A549 (cell line): Measurements from ENCODE around the gene TCEA3.

Experiments
- CTCF ChIP-seq: fragments of >200 bp; sonication (Bioruptor Twin); formaldehyde crosslinking; IDR thresholded peaks from 3 replicates; pipeline ENCODE4 v1.5.1; 2016
- NFE2L2 ChIP-seq: fragments of 150-350 bp; conservative IDR thresholded peaks from 2 replicates; pipeline ENCODE4 v1.6.1; 2014; ENCODE audit warnings: low read length
- ZC3H11A ChIP-seq: fragments of 450-650 bp; IDR thresholded peaks from 2 replicates; pipeline ENCODE4 v1.6.1; 2014; ENCODE audit warnings: antibody characterized with exemption, mild to moderate bottlenecking

- no peak for TF ChIP-seq CTCF
- TF ChIP-seq ZC3H11A = no peak
- no peak for TF ChIP-seq NFE2L2
These were observed 36.0 kb upstream of the TCEA3 start for GRCh38 chr1:23460519-23460918.
